ENCODE data around the gene DOCK4. TPM values are rescaled to one million over a fixed set of nuclear protein-coding genes. Genes with fewer than 3 reads are reported as not detected.

Gene DOCK4
- total and polyA plus RNA-seq, 7 donors = 3.0 to 28.5 (median 14.1) TPM

- intact Hi-C loops (cut with DNase I) = no loop called here
- no peak for DNase-seq
- Histone ChIP-seq H3K4me3 (no peak overlapping the region), H3K4me1 (peaks cover 0 to 10% (median 2%) of the 10 kb centered on the region in 4 donors), H3K36me3 (no peaks in the 10 kb centered on the region), H3K27me3 (no peaks in the 10 kb centered on the region), H3K9me3 (peaks cover 16 to 24% (median 21%) of the 10 kb centered on the region in 4 donors), H3K27ac (no peak overlapping the region)
- WGBS, 2 donors = 97% methylated on average over 4 of the region's 4 CpGs
- TF ChIP-seq POLR2A (IDR thresholded peaks at IDR 0.05) (no peak), CTCF (IDR thresholded peaks at IDR 0.05) (no peak), POLR2AphosphoS5 (IDR thresholded peaks at IDR 0.05) (no peak), EP300 (IDR thresholded peaks at IDR 0.05) (no peak)
These were observed 404.9 kb downstream of the DOCK4 start for GRCh38 chr7:111801277-111801676.

GRCh38 chr7:111796671-111797070 is 409.5 kb downstream of the DOCK4 start:
- H3K36me3 ChIP-seq = no peaks in the 10 kb centered on the region
- TF ChIP-seq EP300 (IDR thresholded peaks at IDR 0.05) = no peak
- no peak for TF ChIP-seq POLR2A (IDR thresholded peaks at IDR 0.05)
- no peak for TF ChIP-seq CTCF (IDR thresholded peaks at IDR 0.05)
- TF ChIP-seq POLR2AphosphoS5 (IDR thresholded peaks at IDR 0.05) = no peak

GRCh38 chr7:111789870-111790269 is 416.3 kb downstream of the DOCK4 start:
- Histone ChIP-seq H3K36me3 (no peaks in the 10 kb centered on the region), H3K4me1 (no peaks in the 10 kb centered on the region), H3K9me3 (peaks cover 0 to 13% (median 0%) of the 10 kb centered on the region in 4 donors), H3K4me3 (no peak overlapping the region), H3K27me3 (no peaks in the 10 kb centered on the region), H3K27ac (no peak overlapping the region)
- no peak for DNase-seq
- intact Hi-C loops (cut with DNase I) = no loop called here
- no peak for TF ChIP-seq EP300 (IDR thresholded peaks at IDR 0.05)

More at GRCh38 chr7:111796671-111797070, 409.5 kb downstream of the DOCK4 start:
- Histone ChIP-seq H3K27me3 (no peaks in the 10 kb centered on the region), H3K27ac (no peak overlapping the region), H3K4me3 (no peak overlapping the region), H3K9me3 (peaks cover 16 to 47% (median 30%) of the 10 kb centered on the region in 4 donors), H3K4me1 (no peaks in the 10 kb centered on the region)
- intact Hi-C loops (cut with DNase I) = no loop called here
- DNase-seq = no peak
- WGBS, 2 donors = 84 to 85% methylated on average over 7 of the region's 7 CpGs

- Histone ChIP-seq H3K27ac (no peak overlapping the region), H3K9me3 (peaks cover 0 to 4% (median 0%) of the 10 kb centered on the region in 4 donors), H3K4me3 (no peak overlapping the region), H3K4me1 (no peaks in the 10 kb centered on the region), H3K36me3 (no peaks in the 10 kb centered on the region), H3K27me3 (no peaks in the 10 kb centered on the region)
- TF ChIP-seq CTCF (IDR thresholded peaks at IDR 0.05) = no peak
- TF ChIP-seq POLR2A (IDR thresholded peaks at IDR 0.05) = no peak
- TF ChIP-seq EP300 (IDR thresholded peaks at IDR 0.05) = no peak
- no peak for TF ChIP-seq POLR2AphosphoS5 (IDR thresholded peaks at IDR 0.05)
- WGBS, 2 donors = 80 to 83% methylated on average over 1 of the region's 1 CpG
- no peak for DNase-seq
- intact Hi-C loops (cut with DNase I) = no loop called here
These were observed 417.2 kb downstream of the DOCK4 start for GRCh38 chr7:111789048-111789320.

GRCh38 chr7:111788286-111789047 is 417.7 kb downstream of the DOCK4 start:
- intact Hi-C loops (cut with DNase I) = no loop called here
- H3K4me3 ChIP-seq = no peak overlapping the region
- no peak for DNase-seq
- H3K27ac ChIP-seq = no peak overlapping the region
- TF ChIP-seq POLR2AphosphoS5 (IDR thresholded peaks at IDR 0.05) (no peak), POLR2A (IDR thresholded peaks at IDR 0.05) (no peak), EP300 (IDR thresholded peaks at IDR 0.05) (no peak), CTCF (IDR thresholded peaks at IDR 0.05) (no peak)
- H3K4me1 ChIP-seq = no peaks in the 10 kb centered on the region
- no peaks in the 10 kb centered on the region for H3K27me3 ChIP-seq
- WGBS, 2 donors = 67 to 72% methylated on average over 9 of the region's 9 CpGs
- H3K9me3 ChIP-seq = no peaks in the 10 kb centered on the region
- H3K36me3 ChIP-seq = no peaks in the 10 kb centered on the region
